GM19351 (cell line): Measurements from ENCODE around the gene TRPM6.
"Not testable (repeated sequence)": the region's sequence is repeated elsewhere in the genome, so short reads cannot be mapped to it uniquely, and the experiment has no call there.

ENCODE experiments used
- ATAC-seq: cut with Tn5 transposase; IDR thresholded peaks from one replicate; pipeline ENCODE4 v1.9.1; 2021; ENCODE audit warnings: mild to moderate bottlenecking, moderate library complexity; ENCODE audit not compliant: unreplicated experiment

The TRPM6 gene, protein sequence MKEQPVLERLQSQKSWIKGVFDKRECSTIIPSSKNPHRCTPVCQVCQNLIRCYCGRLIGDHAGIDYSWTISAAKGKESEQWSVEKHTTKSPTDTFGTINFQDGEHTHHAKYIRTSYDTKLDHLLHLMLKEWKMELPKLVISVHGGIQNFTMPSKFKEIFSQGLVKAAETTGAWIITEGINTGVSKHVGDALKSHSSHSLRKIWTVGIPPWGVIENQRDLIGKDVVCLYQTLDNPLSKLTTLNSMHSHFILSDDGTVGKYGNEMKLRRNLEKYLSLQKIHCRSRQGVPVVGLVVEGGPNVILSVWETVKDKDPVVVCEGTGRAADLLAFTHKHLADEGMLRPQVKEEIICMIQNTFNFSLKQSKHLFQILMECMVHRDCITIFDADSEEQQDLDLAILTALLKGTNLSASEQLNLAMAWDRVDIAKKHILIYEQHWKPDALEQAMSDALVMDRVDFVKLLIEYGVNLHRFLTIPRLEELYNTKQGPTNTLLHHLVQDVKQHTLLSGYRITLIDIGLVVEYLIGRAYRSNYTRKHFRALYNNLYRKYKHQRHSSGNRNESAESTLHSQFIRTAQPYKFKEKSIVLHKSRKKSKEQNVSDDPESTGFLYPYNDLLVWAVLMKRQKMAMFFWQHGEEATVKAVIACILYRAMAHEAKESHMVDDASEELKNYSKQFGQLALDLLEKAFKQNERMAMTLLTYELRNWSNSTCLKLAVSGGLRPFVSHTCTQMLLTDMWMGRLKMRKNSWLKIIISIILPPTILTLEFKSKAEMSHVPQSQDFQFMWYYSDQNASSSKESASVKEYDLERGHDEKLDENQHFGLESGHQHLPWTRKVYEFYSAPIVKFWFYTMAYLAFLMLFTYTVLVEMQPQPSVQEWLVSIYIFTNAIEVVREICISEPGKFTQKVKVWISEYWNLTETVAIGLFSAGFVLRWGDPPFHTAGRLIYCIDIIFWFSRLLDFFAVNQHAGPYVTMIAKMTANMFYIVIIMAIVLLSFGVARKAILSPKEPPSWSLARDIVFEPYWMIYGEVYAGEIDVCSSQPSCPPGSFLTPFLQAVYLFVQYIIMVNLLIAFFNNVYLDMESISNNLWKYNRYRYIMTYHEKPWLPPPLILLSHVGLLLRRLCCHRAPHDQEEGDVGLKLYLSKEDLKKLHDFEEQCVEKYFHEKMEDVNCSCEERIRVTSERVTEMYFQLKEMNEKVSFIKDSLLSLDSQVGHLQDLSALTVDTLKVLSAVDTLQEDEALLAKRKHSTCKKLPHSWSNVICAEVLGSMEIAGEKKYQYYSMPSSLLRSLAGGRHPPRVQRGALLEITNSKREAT (N-terminal part only)

DNA sequence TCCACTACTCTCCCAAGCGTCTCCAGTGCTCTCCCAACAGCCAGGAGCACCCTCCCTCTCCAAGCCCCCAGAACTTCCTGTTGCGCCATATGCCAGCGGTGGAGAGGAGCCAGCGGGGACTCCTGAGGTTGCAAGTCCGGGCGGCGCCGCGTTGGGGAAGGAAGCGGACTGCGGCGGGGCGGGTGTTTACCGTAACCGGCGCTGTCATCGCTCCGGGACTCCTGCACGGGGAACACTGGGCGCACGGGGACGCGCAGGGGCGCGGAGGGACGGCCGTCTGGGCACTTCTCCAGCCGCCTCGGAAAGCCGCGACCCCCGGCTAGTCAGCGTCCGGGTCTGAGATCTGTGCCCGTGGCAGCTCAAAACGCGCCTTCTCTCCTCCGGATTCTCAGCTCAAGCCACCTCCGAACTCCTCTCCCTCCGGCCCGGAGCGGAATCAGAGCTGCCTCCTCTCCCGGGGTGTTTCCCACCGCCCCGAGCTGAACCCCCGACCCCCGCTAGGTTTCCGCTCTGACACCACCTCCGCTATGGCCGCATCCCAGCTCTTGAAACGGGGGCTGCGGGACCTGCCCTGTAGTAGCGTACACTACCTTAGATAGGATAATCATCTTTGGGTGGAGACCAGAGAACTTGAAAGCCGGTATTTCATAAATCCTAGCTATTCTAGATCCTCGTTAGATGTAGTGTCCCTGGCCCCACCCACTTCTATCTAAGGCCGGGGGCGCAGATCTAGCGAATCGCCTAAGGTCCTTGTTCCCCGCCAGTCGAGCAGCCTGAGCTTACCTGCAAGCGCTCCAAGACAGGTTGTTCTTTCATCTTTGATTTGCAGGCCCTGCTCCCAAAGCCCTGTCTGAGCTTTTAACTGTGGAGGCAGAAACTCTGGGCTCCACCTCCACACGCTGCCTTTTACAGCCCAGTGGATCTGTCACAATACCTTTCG lies at the start of gene TRPM6:
TSS of gene TRPM6 (minus strand) at position 881 of the 940 bp plus-strand sequence. CDS start at position 816, 65 bp downstream.
- ATAC-seq: no peak

DNA sequence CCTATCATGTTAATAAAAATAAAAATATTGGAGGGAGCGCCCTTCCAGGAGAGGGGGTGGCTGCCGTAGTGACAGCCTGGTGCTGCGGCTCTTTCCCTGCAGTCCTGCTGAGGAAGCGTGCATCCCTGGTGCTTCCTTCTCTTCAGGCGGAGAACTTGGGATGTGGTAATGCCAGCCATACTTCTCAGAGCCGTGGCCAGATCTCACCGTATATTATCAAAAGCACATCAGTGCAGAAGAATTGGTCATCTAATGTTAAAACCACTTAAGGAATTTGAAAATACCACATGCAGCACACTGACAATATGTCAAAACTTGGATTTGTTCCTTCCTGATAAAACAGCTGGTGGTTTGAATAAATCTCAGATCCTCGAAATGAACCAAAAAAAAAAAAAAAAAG lies 47.3 kb upstream of the TRPM6 start:
- ATAC-seq: no peak

DNA sequence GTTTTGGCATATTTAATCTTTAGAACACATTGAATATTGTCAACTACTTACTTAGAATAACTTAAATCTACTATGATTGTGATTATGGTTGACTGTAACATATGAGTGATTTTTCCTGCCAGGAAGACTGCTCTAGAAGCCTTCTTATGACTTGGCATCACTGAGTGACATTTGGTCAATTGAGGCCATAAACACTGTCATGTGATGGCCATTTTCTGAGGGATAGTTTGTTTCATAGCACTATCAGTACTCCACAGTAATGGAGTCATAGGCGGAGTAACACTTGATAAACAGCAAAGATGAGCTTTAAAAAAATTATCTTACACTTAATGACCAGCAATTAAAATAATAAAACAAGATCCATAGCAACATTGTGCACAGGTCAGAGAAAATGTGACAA lies 34.0 kb upstream of the TRPM6 start:
- ATAC-seq: no peak

DNA sequence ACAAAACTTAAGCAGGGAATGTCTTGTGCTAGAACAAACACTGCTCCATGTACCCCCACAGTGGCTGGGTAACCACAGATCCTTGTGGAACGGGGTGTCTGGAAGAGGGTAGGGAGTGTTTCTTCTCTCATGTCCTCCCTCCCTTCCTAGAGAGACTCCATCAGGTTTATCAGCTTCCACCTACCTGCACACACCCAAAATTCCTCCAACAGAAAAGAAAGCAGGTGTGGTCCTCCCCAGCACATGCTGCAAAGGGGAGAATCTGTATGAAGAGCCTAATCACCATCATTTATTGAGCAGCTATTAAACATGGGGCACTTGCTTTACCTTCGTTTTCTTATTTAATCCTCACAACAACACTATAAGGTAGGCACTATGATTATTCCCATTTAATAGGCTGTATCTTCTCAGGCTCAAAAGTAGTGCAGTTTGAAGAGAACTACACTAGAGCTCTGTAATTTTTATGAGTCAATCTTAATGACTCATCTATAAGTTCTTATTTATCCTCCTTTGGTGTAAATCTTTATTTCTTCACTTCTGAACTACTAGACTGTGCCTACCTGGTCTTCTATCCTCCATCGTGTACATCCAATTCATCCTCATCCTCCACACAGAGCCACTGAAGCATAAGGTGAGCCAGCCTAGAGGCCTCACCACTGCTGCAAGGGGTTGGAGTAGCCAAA lies 33.4 kb upstream of the TRPM6 start:
- no peak for ATAC-seq

DNA sequence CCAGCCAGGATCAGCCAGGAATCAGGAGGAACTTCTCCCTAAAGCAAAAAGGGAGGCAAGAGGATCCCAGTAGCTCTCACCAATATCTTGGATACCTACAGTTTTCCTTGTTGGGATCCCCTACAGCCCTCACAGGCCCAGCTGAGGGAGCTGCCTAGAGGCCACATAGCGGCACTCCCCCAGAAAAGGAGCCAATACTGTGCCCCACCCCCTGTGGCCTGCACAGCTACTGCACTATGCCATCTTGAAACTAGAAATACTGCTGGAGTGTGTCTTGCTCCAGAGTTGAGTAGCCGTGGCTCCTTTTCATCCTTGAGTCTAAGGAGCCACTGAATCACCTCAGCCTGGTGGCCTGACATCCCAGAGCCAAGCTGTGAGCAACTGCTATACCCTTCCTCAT lies 22.3 kb upstream of the TRPM6 start:
- no peak for ATAC-seq

DNA sequence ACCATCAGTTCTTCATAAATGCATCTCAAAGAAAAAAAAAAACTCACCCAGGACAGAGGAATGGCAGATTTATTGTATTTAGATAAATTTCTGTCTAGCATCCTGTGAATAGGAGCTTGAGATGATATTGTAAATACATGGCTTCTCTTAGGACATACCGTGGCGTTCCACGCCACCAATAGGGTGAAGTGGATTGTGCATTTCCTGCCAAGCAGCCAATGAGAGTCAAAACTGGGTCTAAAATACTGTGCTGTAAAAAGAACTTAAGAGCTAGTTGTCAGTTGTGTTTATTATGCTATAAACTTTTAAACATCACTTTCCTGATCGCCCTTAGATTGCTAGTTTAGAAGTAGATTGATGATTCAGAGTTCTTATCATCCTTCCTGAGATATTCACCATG lies 20.9 kb upstream of the TRPM6 start:
- no peak for ATAC-seq

DNA sequence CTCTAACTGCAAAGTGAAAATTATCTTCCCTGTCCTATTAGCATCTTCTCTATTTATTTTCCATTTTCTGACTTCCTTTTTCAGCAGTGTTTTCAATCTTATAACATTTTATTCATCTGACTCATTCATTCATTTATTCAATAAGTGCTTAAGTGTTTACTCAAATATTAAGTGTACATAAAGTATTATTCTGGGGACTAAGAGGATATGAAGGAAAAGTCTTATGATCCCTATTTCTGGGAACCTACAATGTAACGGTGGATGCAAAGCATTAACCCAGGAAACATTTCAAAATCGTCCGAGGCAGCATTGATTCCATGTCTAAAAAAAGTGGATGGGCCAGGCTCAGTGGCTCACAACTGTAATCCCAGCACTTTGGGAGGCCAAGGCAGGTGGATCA lies 19.4 kb upstream of the TRPM6 start:
- no peak for ATAC-seq

DNA sequence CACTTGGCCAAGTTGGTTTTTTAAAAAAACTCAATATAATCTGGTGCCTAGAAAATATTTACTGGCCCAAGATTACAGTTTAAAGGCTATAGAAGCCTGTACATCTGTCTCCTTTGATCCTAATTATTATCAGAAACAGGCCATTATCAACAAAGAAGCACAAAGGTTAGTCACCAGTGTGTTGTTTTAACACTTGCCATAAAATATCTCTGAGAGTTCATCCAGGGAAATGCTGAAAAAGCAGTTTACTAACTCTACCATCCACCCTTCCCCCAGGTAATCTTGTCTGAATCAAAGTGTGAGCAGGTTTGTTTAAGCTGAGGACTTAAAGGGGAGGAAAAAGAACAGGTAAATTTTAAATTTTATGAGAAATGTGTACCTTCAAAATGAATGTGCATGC lies 13.3 kb upstream of the TRPM6 start:
- ATAC-seq: no peak

DNA sequence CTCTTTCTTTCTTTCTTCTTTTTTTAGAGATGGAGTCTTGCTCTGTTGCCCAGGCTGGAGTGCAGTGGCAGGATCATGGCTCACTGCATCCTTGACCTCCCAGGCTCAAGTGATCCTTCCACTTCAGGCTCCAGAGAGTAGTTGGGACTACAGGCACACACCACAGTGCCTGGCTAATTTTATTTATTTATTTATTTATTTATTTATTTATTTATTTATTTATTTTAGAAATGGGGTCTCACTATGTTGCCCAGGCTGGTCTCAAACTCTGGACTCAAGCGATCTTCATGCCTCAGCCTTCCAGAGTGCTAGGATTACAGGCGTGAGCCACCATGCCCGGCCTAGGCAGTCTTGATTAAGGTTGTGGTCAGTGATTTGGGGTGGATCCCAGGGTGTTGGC lies 728 bp upstream of the TRPM6 start:
- not testable (repeated sequence) for ATAC-seq

DNA sequence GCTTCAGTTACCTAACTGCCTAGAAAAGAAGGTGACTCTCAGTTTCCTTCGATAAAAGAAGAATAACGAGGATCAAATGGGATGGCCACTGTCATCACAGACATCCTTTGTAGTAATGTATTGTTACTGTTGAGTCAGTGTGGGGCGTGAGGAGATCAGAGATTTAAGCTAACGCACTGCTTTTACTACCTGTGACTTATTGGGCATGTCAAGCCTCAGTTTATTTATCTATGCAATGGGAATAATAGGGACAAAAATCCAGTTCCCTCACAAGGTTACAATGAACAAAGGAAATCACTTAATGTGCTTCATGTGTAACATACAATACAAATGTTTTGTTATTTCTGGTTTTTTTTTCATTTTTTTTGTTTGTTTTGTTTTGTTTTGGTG lies 255 bp upstream of the TRPM6 start:
- no peak for ATAC-seq

DNA sequence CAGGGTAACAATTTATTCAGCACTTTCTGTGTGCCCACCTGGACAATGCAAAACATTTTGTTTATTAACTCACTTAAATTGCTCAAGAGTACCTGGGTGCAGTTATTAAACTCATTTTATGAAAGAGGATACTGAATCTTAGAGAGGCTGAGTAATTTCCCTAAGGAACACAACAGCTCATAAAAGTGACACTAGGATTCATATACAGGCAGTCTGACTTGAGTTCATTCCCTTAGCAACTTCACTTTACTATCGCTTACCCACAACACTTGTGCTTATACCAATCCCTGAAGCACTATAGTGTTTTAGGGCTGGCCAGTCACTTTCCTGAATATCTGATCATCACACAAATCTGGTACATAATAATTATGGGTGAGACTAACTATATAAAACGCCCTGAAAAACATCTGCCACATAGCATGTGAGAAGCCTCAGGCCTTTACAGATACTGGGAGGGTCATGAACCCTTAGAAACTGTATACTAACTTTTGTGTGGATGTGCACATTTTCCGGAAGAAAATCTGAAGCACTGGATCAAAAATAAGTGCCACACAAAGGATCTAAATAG lies 11.3 kb downstream of the TRPM6 start:
- no peak for ATAC-seq

DNA sequence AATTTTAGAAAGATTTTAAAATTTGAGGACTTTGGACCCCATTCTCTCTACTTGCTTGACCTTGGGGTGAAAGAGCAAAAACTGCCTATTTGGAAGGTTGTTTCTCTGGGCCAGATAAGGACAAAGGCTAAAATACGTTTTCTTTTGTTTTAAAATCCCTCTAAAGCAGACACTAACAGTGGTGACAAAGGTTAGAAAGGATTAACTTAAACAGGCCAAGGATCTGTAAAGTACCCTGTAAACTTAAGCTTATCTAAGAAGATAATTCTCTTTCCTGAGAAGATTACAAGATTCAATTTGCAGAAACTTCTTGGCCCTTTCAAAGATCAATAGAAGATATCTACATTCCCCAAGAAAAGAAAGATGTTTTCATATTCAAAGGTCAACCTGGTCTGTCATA lies 12.1 kb downstream of the TRPM6 start:
- no peak for ATAC-seq

DNA sequence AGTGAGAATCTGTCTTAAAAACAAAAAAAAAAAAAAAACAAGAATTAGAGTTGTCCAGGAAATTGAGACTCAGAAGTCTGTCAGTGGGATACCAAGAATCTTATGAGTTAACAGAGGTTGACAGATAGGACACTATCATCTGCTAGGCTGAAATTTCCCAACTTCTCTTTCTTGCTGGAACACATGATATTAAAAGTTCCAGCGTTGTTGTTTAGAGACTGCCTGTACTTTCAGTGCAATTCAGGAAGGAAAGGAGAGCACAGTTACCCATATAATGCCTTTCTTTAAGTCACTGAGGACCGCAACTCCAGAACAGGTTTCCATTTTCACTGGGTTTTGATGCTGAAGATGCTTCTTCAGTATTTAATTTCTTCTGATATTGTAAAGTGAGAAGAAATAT lies 13.5 kb downstream of the TRPM6 start:
- ATAC-seq: no peak

DNA sequence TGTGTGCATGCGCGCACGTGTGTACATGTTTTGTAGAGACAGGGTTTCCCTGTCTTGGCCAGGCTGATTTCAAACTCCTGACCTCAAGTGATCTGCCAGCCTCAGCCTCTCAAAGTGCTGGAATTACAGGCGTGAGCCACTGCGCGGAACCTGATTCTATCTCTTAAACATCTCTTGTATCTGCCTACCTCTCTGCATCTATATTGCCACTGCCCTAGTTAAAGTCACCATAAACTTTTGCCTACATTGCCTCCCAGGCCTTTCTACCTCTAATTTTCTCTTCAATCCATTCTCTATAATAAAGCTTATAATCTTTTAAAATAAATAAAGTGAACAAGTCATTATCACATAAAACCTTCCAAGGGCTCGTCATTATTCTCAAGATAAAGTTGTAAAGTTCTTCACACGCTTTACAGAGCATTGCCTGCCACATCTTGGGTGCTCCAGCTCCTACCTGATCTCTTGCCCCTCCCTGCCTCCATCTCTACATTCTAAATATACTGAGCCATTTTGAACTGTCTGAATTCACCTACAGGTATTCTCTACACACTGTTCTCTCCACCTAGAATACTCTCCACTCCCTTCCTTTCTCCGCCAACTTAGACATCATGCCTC lies 15.0 kb downstream of the TRPM6 start:
- no peak for ATAC-seq

DNA sequence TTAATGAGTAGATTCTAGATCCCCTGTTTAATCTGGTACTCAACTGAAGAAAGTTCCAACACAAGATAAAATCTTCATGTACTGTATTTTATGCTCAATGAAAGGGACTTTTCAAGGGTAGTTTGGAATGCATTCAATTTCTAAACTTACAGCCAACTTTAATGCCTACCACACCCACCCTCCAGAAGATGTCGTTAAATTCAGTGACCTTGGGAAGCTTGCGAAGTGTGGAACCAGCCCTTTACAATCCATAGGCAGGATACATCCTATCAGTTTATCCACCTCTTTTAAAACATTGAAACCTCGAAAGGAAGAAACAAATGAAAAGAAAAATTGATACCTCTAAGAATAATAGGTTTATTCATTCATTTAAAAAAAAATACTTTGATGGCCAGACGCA lies 20.2 kb downstream of the TRPM6 start:
- ATAC-seq: no peak

DNA sequence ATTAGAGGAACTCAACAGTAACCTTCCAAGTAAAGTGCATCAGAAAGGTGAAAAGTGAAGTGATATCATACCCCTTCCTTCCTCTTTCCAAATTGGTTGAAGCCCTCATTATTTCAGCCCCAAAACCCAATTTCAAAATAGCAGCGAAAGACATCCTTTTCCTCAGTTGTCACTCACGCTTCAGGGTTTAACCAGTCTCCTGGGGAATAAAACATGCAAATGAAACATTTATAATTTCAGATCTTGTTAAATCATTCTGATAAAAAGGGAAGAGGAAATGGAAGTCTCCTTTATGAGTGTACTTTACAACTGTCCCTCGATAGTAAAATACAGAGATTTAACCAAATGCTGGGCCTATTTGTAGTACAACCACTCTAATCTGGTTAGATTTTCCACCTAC lies 22.5 kb downstream of the TRPM6 start:
- ATAC-seq: no peak

DNA sequence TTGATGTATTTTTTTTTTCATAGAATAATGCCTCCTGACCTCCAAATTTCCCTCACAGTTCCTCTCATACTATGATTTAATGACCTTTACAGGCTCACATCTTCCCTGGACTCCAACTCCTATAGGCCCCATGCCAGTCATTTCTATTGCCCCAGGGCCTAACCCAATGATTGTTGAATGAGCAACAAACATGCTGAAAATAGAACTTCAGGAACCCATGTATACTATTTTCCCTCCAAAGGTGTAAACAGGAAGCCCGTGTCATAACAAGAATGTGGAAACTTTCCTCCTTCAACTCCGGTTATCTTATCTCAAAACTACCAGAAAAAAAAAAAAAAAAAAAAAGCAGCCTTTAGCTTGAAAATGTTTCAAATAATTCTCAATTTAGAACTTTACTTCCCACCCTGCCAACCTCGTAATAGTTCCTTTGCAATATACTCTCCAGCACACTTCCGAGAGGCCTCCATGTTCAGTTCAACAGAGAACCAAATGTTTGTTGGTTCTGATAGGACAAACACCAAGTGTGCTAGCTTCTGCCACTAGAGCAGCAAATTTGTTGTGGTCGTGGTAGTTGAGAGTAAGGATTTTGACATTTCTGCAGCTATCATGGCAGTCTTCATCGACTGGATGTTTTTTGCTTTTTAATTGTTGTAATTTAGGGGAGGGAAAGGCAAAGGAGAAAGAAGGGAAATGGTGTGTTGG lies 25.8 kb downstream of the TRPM6 start:
- no peak for ATAC-seq

DNA sequence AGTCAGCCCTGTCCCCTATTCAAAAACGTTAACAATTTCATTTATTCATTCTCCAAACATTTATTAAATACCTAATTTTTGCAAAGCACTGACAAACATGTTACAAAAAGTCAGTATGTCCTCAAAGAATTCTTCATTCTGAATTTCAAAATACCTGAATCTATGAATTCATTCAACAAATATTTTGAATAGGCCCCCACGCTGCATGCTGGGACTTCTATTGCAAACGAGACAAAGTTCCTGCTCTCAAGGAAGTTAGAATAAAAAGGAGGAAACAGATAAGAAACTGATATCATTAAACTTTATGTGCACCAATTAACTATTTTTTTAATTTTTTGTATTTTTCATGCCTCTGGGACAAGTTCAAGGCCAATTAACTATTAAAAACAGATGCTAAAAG lies 26.6 kb downstream of the TRPM6 start:
- ATAC-seq: no peak
